DND-41 (cell line): Measurements from ENCODE around the gene SNX1.

Experiments used
- EZH2 ChIP-seq: IDR thresholded peaks from 3 replicates; pipeline ENCODE4 v1.6.1; 2012; ENCODE audit warnings: borderline replicate concordance, low read depth, mild to moderate bottlenecking, moderate library complexity, low read length, inconsistent platforms; ENCODE audit not compliant: severe bottlenecking
- TF ChIP-seq, protein P1 (sequence below): IDR thresholded peaks from 2 replicates; pipeline ENCODE4 v1.5.1; 2012; ENCODE audit warnings: borderline replicate concordance, low read length, moderate library complexity, mild to moderate bottlenecking; ENCODE audit not compliant: poor library complexity, severe bottlenecking; ENCODE audit errors: extremely low read depth

DNA sequence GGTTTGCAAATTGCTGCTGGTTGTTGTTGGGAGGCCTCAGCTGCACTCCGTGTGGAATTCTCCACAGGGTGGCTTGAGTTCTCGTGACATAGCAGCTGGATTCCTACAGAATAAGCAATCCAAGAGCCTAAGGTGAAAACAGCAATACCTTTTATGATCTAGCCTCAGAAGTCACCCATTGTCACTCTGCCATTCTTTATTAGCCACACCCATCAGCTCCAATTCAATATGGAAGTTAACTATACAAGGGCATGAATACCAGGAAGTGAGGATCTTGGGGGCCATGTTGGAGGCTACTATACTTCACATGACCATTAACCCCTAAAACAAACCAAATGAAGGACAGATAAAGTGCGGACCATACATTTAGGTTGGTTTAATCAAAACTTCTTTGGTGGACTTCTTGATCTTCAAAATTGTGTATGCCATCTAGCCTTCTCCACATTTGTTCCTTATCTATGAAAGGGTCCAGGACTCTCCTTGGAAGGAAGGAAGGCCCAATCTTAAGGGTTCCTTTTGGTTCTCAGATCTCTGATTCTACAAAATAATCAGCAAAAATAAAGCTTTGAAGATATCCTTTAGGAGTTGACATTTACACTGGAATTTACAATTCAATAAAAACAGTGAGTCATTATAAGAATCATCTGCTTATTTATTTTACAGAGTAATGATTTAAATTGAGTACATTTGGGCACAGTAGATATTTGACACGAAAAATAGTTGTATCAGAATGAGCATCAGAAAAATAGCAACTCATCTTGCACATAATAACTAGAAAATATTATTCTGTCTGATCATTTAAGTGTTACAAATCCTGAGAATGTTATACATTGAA, 23.6 kb upstream of the SNX1 start:
- TF ChIP-seq, protein P1, sequence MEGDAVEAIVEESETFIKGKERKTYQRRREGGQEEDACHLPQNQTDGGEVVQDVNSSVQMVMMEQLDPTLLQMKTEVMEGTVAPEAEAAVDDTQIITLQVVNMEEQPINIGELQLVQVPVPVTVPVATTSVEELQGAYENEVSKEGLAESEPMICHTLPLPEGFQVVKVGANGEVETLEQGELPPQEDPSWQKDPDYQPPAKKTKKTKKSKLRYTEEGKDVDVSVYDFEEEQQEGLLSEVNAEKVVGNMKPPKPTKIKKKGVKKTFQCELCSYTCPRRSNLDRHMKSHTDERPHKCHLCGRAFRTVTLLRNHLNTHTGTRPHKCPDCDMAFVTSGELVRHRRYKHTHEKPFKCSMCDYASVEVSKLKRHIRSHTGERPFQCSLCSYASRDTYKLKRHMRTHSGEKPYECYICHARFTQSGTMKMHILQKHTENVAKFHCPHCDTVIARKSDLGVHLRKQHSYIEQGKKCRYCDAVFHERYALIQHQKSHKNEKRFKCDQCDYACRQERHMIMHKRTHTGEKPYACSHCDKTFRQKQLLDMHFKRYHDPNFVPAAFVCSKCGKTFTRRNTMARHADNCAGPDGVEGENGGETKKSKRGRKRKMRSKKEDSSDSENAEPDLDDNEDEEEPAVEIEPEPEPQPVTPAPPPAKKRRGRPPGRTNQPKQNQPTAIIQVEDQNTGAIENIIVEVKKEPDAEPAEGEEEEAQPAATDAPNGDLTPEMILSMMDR, result no peak
- no peak for TF ChIP-seq EZH2
